Measurements from ENCODE around the gene ADAMTS9. TPM values are rescaled to one million over a fixed set of nuclear protein-coding genes. Genes with fewer than 3 reads are reported as not detected.

ADAMTS9 gene
- total and polyA plus RNA-seq, 2 experiments from 2014 or later, result 0.31 to 0.81 TPM

DNA sequence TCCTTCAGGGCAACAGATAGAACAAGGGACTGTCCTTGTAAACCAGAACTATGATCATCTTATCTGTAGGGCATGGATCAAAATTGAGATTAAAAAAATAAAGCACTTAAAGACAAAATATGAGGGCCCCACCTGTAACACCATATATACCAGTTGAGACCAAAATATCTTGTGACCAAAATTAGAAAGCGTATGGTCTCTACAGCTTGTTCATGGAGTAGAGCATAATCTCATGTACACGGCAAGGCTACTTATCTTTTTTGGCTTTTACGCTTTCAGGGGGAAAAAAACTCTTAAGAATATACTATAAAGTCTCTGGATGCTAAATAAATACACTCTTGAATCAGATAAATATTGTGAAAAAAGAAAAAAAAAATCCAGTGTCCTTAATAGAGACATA is 49.3 kb downstream of the ADAMTS9 start:
- Histone ChIP-seq H3F3A (replicated peaks; ENCODE audit: low read depth) (no peaks in the 10 kb centered on the region), H3K4me2 (no peak overlapping the region), H3K27ac (ENCODE audit: low read depth) (no peak overlapping the region), H3K79me2 (replicated peaks; ENCODE audit: insufficient read depth) (no peaks in the 10 kb centered on the region), H3K36me3 (ENCODE audit: insufficient read depth) (no peaks in the 10 kb centered on the region), H3K27me3 (ENCODE audit: insufficient read depth) (no peaks in the 10 kb centered on the region), H4K20me1 (replicated peaks; ENCODE audit: insufficient read depth) (no peaks in the 10 kb centered on the region), H3K4me3 (no peak overlapping the region), H3K9me2 (ENCODE audit: insufficient read depth) (no peaks in the 10 kb centered on the region), H3K4me1 (ENCODE audit: insufficient read depth) (peaks cover 20% of the 10 kb centered on the region), H2AFZ (no peak overlapping the region)
- no peak for TF ChIP-seq JUNB (IDR thresholded peaks at IDR 0.05; ENCODE audit: unreplicated experiment)
- TF ChIP-seq ZNF331 (CRISPR knock-in tag; IDR thresholded peaks at IDR 0.05; ENCODE audit: low read depth), result no peak
- TF ChIP-seq CTCF (conservative IDR thresholded peaks at IDR 0.05; ENCODE audit: low read depth in 2 of 2), result no peak
- no peak for TF ChIP-seq ZNF114 (CRISPR knock-in tag; IDR thresholded peaks at IDR 0.05)
- TF ChIP-seq STAT1 (IDR thresholded peaks at IDR 0.05; ENCODE audit: unreplicated experiment), result no peak
- no peak for TF ChIP-seq NANOG (IDR thresholded peaks at IDR 0.05; ENCODE audit: borderline replicate concordance)
- no peak for TF ChIP-seq EZH2phosphoT487 (IDR thresholded peaks at IDR 0.05; ENCODE audit: unreplicated experiment)
- TF ChIP-seq CREB1 (CRISPR knock-in tag; IDR thresholded peaks at IDR 0.05; ENCODE audit: low read depth), result no peak
- TF ChIP-seq POLR2AphosphoS5 (IDR thresholded peaks at IDR 0.05; ENCODE audit: low read depth), result no peak
- no peak for TF ChIP-seq REST (IDR thresholded peaks at IDR 0.05; ENCODE audit: unreplicated experiment)
- TF ChIP-seq, protein P1, sequence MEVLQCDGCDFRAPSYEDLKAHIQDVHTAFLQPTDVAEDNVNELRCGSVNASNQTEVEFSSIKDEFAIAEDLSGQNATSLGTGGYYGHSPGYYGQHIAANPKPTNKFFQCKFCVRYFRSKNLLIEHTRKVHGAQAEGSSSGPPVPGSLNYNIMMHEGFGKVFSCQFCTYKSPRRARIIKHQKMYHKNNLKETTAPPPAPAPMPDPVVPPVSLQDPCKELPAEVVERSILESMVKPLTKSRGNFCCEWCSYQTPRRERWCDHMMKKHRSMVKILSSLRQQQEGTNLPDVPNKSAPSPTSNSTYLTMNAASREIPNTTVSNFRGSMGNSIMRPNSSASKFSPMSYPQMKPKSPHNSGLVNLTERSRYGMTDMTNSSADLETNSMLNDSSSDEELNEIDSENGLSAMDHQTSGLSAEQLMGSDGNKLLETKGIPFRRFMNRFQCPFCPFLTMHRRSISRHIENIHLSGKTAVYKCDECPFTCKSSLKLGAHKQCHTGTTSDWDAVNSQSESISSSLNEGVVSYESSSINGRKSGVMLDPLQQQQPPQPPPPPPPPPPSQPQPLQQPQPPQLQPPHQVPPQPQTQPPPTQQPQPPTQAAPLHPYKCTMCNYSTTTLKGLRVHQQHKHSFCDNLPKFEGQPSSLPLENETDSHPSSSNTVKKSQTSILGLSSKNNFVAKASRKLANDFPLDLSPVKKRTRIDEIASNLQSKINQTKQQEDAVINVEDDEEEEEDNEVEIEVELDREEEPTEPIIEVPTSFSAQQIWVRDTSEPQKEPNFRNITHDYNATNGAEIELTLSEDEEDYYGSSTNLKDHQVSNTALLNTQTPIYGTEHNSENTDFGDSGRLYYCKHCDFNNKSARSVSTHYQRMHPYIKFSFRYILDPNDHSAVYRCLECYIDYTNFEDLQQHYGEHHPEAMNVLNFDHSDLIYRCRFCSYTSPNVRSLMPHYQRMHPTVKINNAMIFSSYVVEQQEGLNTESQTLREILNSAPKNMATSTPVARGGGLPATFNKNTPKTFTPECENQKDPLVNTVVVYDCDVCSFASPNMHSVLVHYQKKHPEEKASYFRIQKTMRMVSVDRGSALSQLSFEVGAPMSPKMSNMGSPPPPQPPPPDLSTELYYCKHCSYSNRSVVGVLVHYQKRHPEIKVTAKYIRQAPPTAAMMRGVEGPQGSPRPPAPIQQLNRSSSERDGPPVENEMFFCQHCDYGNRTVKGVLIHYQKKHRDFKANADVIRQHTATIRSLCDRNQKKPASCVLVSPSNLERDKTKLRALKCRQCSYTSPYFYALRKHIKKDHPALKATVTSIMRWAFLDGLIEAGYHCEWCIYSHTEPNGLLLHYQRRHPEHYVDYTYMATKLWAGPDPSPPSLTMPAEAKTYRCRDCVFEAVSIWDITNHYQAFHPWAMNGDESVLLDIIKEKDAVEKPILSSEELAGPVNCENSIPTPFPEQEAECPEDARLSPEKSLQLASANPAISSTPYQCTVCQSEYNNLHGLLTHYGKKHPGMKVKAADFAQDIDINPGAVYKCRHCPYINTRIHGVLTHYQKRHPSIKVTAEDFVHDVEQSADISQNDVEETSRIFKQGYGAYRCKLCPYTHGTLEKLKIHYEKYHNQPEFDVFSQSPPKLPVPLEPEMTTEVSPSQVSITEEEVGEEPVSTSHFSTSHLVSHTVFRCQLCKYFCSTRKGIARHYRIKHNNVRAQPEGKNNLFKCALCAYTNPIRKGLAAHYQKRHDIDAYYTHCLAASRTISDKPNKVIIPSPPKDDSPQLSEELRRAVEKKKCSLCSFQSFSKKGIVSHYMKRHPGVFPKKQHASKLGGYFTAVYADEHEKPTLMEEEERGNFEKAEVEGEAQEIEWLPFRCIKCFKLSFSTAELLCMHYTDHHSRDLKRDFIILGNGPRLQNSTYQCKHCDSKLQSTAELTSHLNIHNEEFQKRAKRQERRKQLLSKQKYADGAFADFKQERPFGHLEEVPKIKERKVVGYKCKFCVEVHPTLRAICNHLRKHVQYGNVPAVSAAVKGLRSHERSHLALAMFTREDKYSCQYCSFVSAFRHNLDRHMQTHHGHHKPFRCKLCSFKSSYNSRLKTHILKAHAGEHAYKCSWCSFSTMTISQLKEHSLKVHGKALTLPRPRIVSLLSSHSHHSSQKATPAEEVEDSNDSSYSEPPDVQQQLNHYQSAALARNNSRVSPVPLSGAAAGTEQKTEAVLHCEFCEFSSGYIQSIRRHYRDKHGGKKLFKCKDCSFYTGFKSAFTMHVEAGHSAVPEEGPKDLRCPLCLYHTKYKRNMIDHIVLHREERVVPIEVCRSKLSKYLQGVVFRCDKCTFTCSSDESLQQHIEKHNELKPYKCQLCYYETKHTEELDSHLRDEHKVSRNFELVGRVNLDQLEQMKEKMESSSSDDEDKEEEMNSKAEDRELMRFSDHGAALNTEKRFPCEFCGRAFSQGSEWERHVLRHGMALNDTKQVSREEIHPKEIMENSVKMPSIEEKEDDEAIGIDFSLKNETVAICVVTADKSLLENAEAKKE (CRISPR knock-in tag; IDR thresholded peaks at IDR 0.05), result no peak
- no peak for TF ChIP-seq ETS1 (IDR thresholded peaks at IDR 0.05)
- TF ChIP-seq EZH2 (IDR thresholded peaks at IDR 0.05; ENCODE audit: low read depth, unreplicated experiment), result no peak
- Mint-ChIP-seq H3K27me3 (ENCODE audit: insufficient read depth, low read depth, poor library complexity) (peaks cover 2% of the 10 kb centered on the region), H3K4me3 (no peak overlapping the region), H3K9me3 (no peaks in the 10 kb centered on the region), H3K36me3 (ENCODE audit: low read depth) (no peaks in the 10 kb centered on the region), H3K4me1 (peaks cover 27% of the 10 kb centered on the region), H3K27ac (no peak overlapping the region)
- ATAC-seq (no peak), DNase-seq (ENCODE audit: low spot score) (no peak)
